Vagina (tissue), 2 donors: Measurements from ENCODE around the gene INPP5B.

Experiments
- CTCF ChIP-seq, 3 experiments: fragments of 450-650 bp in 2 of 3; fragments of 200-600 bp in 1 of 3; sonication (generic) in 1 of 3; IDR thresholded peaks; one replicate each; pipeline ENCODE4 v1.5.1; 2017 to 2019; ENCODE audit warnings: antibody characterized with exemption in 3 of 3, mild to moderate bottlenecking in 2 of 3, moderate library complexity in 2 of 3
- POLR2A ChIP-seq, 2 donors: fragments of 450-650 bp; IDR thresholded peaks; one replicate each; pipeline ENCODE4 v1.6.1; 2017; ENCODE audit warnings: antibody characterized with exemption in 2 of 2, mild to moderate bottlenecking in 2 of 2, moderate library complexity in 2 of 2
- POLR2AphosphoS5 ChIP-seq, 2 donors: sonication (generic); formaldehyde crosslinking; IDR thresholded peaks; one replicate each; pipeline ENCODE4 v1.9.0; 2017; ENCODE audit warnings: antibody characterized with exemption in 2 of 2, mild to moderate bottlenecking in 2 of 2, low read depth in 1 of 2; ENCODE audit not compliant: insufficient read depth in 1 of 2

- TF ChIP-seq CTCF (IDR thresholded peaks at IDR 0.05) = no peak
- TF ChIP-seq POLR2AphosphoS5 (IDR thresholded peaks at IDR 0.05; ENCODE audit: insufficient read depth in 1 of 2, low read depth in 1 of 2) = peak; percentile 88
- no peak for TF ChIP-seq POLR2A (IDR thresholded peaks at IDR 0.05)
Observed at GRCh38 chr1:37946703-37947360, at the start of gene INPP5B.
